T-helper 9 cell (primary cell): ENCODE data around the gene NADSYN1.
"Not testable (repeated sequence)": the region's sequence is repeated elsewhere in the genome, so short reads cannot be mapped to it uniquely, and the experiment has no call there.

Source experiments
- DNase-seq: peaks from one replicate; pipeline ENCODE4 v3.0.0-alpha.2; 2020

NADSYN1 gene

DNA sequence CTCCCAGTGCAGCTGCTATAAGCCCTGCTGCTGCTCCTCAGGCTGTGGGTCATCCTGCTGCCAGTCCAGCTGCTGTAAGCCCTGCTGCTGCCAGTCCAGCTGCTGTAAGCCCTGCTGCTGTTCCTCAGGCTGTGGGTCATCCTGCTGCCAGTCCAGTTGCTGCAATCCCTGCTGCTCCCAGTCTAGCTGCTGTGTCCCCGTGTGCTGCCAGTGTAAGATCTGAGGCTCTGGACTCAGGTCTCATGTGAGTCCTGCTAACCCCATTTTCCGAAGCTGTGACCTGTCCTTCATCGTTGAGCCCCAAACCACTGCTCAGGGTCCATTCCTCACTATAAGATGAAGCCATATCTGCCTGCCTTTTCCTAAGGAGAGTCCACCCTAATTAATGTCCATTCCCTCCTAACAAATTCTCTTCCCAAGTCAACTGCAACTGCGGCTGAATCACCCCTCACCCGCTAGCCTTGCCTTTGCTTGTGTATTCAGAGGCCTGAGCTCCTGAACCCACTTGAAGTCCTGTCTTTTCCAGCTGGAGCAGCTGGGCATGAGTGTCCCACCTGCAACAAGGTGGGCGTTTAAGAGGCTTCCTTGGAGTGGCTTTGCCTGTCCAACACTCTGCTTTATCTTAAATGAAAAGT, 74.7 kb downstream of the NADSYN1 start:
- no peak for DNase-seq

DNA sequence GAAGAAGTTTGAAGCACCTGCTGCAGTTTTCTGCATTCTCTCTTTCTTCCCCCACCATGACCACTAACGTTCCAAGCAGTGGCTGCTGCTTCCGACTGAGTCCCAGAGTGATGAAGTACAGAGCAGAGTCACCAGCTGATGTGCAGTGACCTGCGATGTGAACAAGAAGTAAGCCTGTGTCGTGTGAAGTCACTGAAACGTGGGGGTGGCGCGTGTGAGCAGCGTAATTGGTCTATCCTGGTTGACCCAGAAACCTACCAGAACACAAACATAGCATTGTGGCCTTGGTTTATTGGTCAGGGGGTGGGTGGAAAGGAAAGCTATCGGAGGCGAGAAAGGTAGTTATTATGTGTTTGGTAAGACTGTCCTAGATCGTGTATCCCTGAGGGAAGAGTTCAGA, 77.6 kb downstream of the NADSYN1 start:
- DNase-seq, result no peak

GRCh38 chr11:71532036-71532610, 79.1 kb downstream of the NADSYN1 start:
- DNase-seq, result no peak

GRCh38 chr11:71534711-71535608, 82.0 kb downstream of the NADSYN1 start:
- DNase-seq, result not testable (repeated sequence)

DNA sequence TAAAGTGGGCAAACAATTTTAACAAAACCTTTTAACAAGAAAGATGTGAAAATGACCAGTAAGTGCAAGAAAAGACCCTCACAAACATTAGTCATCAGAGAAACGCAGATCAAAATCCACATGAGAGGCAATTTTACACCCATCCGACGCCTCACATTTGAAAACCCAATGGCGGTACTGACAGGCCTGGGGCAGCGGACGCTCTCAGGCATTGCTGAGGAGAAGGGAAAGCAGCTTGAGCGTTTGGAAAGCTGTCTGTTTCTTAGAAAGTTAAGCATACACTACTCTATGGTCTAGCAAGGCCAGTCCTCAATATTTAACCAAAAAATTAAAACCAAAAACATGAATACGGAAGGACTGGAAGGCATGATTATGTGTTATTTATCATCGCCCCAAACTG, 82.8 kb downstream of the NADSYN1 start:
- DNase-seq, result no peak

GRCh38 chr11:71537537-71537936, 84.5 kb downstream of the NADSYN1 start:
- no peak for DNase-seq

GRCh38 chr11:71537977-71538665, 85.1 kb downstream of the NADSYN1 start, which contains the start of gene KRTAP5-8:
Gene KRTAP5-8, plus strand, starts transcription at chr11:71538025. Its CDS starts 31 bp downstream, at chr11:71538056.
- not testable (repeated sequence) for DNase-seq

DNA sequence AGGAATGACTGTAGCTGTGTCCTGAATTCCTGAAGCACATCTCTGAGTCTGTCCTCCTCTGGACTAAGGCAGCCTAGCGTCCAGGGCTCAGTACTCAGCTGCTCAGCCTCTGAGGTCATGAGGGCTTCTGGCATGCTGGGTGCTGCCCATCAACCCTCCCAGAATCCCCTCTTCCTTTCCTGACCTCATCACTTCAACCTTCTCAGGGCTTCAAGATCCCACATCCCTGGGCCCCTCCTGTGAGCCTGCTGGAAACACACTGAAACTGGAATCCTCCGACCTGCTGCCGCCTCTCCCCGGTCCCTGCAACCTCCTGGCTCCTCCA, 85.6 kb downstream of the NADSYN1 start:
- no peak for DNase-seq

- DNase-seq, result no peak
Measured at GRCh38 chr11:71539017-71539416, 86.0 kb downstream of the NADSYN1 start.

DNA sequence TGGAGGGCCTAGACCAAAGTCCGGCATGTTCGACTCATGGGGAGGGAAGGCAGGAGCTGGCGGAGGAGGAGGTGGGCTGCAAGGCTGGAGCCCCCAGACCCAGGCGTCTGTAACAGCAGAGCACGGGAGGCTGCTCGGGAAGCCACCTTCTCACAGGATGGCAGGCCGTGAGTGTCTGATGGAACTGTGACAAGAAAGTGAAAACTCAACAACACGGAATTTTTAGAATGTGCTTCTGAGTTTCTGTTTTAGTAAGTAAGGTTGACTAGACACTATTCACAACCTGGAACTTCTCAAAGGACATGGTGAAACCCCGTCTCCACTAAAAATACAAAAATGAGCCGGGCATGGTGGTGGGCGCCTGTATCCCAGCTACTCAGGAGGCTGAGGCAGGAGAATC, 87.0 kb downstream of the NADSYN1 start:
- DNase-seq, result not testable (repeated sequence)

DNA sequence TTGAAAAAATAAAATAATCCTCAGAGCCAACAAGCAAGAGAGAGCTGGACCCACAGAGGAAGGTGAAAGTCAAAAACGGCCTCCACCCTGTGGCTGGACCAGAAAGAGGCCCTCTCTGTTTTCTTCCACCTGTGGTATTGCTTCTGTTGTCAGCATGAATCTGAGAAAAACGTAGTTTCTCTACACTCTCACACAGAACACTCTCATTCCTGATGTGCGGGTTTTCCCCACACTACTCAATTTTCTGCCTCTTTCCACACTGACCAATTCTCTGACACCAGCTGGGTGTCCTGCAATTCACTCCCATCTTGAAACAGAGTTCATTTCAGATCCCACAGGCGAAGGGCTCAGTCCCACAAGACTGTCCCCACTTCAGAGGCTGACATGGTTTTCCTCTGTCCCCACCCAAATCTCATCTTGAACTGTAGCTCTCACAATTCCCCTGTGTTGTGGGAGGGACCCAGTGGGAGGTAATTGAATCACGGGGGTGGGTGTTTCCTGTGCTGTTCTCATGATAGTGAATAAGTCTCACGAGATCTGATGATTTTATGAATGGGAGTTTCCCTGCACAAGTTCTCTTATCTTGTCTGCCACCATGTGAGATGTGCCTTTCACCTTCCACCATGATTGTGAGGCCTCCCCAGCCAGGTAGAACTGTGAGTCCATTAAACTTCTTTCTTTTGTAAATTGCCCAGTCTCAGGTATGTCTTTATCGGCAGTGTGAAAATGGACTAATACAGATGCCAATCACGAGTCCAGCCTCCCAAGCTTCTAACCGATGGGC, 87.7 kb downstream of the NADSYN1 start:
- not testable (repeated sequence) for DNase-seq

- DNase-seq, result no peak
Measured at GRCh38 chr11:71542382-71542781, 89.4 kb downstream of the NADSYN1 start.

DNA sequence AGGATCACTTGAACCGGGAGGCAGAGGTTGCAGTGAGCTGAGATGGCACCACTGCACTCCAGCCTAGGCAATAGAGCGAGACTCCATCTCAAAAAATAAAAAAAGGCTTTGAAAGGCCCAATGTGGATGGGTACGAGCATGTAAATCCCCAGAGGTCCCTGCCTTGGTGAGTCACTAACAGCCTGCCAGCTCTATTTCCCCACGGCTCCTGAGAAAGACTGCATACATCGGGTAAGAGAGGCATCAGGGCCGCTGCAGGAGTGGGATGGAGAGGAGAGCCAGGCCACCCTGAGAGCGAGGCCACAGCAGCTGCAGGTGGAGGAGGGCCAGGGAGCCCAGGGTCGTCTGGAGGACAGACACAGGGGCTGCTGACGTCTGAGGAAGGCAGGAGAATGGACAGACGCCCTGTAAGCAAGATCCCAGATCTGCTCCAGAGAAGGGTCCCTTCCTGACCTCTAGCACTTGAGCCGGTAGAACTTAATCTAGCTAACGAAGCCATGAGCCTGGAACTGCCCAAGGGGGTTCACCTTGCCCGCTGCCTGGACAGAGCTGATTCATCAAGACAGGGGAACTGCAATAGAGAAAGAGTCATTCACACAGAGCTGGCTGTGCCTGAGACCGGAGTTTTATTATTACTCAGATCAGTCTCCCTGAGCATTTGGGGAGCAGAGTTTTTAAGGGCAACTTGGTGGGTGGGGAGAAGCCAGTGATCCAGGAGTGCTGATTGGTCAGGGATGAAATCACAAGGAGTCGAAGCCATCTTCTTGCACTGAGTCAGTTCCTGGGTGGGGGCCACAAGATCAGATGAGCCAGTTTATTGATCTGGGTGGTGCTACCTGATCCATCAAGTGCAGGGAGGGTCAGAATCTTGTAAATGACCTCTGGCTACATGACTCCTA, 90.1 kb downstream of the NADSYN1 start:
- no peak for DNase-seq

DNA sequence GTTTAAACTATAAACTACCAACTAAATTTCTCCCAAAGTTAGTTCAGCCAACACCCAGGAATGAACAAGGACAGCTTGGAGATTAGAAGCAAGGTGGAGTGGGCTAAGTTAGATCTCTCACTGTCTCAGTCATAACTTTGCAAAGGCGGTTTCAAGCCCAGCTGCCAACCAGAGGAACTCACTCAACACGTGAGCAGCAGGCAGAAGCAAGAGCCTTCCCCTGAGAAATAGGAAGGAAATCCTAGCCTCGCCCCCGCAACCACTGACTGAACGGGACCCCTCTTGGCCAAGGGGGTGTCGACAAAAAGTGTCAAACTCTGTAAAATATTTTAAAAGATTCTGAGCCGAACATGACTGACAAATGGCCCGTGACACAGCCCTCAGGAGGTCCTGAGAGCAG, 90.9 kb downstream of the NADSYN1 start:
- DNase-seq, result no peak

DNA sequence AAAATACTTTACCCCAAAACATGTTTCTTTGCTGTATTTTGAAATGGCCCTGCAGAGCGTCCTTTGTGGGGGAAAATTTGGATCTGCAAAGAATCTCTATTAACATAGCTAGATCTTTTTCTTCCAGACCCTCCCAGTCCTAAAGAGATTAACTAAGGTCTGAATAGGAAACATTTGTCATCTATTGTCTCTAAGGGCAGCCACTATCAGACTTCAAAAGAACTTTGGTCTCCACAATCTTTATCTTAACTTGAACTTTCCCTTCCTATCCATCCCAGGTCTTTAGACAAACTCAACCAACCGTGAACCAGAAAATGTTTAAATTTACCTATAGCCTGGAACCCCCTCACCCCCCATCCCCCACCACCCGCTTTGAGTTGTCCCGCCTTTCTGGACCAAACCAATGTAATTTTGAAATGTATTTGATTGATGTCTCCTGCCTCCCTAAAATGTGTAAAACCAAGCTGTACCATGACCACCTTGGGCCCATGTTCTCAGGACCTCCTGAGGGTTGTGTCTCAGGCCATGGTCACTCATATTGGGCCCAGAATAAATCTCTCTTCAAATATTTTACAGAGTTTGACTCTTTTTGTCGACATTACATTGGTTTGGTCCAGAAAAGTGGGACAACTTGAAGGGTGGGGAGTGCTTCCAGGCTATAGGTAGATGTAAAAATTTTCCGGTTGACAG, 91.7 kb downstream of the NADSYN1 start:
- no peak for DNase-seq

DNA sequence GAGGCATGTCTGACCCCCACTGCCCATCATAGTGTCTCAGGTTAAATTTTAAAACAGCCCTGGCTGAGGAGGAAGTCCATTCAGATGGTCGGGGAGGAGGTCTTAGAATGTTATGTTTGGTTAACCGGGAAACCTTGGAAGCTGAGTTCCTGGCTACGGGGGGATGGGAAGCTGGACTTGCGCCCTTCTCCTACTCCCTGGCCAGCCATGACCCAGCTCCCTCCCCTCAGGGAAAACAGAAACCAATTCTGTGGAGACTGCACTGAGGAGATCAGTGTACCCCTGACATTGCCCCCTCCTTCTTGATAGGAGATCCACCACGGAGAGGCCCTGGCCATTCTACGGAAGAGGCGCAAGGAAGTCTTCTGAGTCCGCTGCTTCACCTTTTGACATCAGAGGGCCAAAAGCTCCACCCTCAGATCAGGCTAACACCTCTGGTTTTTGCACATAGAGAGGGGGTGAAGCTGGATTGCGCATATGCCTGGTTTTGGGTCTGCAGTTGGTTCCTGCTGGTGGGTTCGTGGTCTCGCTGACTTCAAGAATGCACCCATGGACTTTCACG, 92.5 kb downstream of the NADSYN1 start:
- no peak for DNase-seq

GRCh38 chr11:71548120-71548519, 95.1 kb downstream of the NADSYN1 start, which contains the start of gene KRTAP5-9:
Gene KRTAP5-9, plus strand, starts transcription at chr11:71548420. Its CDS starts 238 bp downstream, at chr11:71548658.
- DNase-seq, result no peak

DNA sequence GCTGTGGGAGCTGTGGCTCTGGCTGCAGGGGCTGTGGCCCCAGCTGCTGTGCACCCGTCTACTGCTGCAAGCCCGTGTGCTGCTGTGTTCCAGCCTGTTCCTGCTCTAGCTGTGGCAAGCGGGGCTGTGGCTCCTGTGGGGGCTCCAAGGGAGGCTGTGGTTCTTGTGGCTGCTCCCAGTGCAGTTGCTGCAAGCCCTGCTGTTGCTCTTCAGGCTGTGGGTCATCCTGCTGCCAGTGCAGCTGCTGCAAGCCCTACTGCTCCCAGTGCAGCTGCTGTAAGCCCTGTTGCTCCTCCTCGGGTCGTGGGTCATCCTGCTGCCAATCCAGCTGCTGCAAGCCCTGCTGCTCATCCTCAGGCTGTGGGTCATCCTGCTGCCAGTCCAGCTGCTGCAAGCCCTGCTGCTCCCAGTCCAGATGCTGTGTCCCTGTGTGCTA, 95.7 kb downstream of the NADSYN1 start:
- DNase-seq, result no peak
